Activated CD4-positive, alpha-beta T cell treated with anti-CD3 and anti-CD28 coated beads, Interleukin-2, amount 50 U/mL, for 1 hour (primary cell): ENCODE measurements around the gene C1QTNF1.

Experiments used
- DNase-seq: peaks from one replicate; pipeline ENCODE4 v3.0.0-alpha.2; 2020

C1QTNF1 gene

GRCh38 chr17:79097226-79098055 lies 73.5 kb downstream of the C1QTNF1 start:
- DNase-seq, result no peak

- no peak for DNase-seq
Measured at GRCh38 chr17:79098282-79098867, 74.4 kb downstream of the C1QTNF1 start.
